BJ (cell line): Measurements from ENCODE around the gene SLC22A14. TPM values are rescaled to one million over a fixed set of nuclear protein-coding genes. Genes with fewer than 3 reads are reported as not detected.

Source experiments
- CTCF ChIA-PET: fragments of 350-600 bp; formaldehyde crosslinking; extraction: SDS; loops from one replicate; lab custom pipeline; 2021; ENCODE audit warnings: antibody characterized with exemption, inconsistent platforms; lab: Yijun Ruan, JAX
- POLR2A ChIA-PET: fragments of 300-600 bp; sonication (Branson Sonifier 250); formaldehyde crosslinking; extraction: SDS; loops from one replicate; lab custom pipeline; 2021; ENCODE audit warnings: antibody characterized with exemption; lab: Charles Lee
- DNase-seq: peaks from one replicate; pipeline ENCODE4 v3.0.0-alpha.2; 2011; ENCODE audit warnings: low read depth
- H3K27me3 ChIP-seq: 2 replicates; pipeline ENCODE4 v1.6.0; 2011; ENCODE audit warnings: low read length; ENCODE audit not compliant: control insufficient read depth, insufficient read depth
- H3K36me3 ChIP-seq: 2 replicates; pipeline ENCODE4 v1.5.1; 2011; ENCODE audit warnings: low read length; ENCODE audit not compliant: control insufficient read depth, insufficient read depth
- H3K4me3 ChIP-seq: 2 replicates; pipeline ENCODE4 v1.5.1; 2011; ENCODE audit warnings: low read depth, mild to moderate bottlenecking, control low read depth, low read length
- polyA plus RNA-seq: library from polyadenylated mRNA; depleted of rRNA; stranded (reverse); fragments of >200 nt; gene quantifications from 2 replicates; pipeline ENCODE4 v1.2.3, GENCODE V29; 2011
- TF ChIP-seq, protein P1 (sequence below): IDR thresholded peaks from 2 replicates; pipeline ENCODE4 v1.5.1; 2011; ENCODE audit warnings: low read depth, mild to moderate bottlenecking, control low read depth, inconsistent platforms, low read length, moderate library complexity; ENCODE audit not compliant: insufficient read depth

The SLC22A14 gene
- polyA plus RNA-seq, 1 experiment, result 0.15 TPM

DNA sequence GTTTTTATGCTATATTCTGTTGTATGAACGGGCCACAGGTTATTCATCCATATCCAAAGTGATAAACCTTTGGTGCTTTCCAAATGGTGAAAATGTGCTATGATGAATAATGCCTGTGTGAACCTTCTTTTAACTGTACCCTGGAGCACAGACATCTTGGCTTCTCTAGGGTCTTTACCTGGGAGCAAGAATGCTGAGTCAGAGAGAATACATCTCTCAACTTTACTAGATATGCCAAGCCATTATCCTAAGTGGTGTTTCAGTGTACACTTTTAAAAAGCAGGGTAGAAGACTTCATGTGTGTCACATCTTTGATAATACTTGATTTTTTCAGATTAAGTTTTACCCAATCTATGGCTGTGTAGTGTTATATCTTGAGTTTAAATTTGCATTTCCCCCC lies 41.0 kb downstream of the SLC22A14 start:
- no peak for DNase-seq
- POLR2A ChIA-PET, result no interaction called here
- H3K36me3 ChIP-seq, result no peaks in the 10 kb centered on the region
- no peaks in the 10 kb centered on the region; the same call in 1 of the 2 replicates for H3K27me3 ChIP-seq
- TF ChIP-seq, protein P1, sequence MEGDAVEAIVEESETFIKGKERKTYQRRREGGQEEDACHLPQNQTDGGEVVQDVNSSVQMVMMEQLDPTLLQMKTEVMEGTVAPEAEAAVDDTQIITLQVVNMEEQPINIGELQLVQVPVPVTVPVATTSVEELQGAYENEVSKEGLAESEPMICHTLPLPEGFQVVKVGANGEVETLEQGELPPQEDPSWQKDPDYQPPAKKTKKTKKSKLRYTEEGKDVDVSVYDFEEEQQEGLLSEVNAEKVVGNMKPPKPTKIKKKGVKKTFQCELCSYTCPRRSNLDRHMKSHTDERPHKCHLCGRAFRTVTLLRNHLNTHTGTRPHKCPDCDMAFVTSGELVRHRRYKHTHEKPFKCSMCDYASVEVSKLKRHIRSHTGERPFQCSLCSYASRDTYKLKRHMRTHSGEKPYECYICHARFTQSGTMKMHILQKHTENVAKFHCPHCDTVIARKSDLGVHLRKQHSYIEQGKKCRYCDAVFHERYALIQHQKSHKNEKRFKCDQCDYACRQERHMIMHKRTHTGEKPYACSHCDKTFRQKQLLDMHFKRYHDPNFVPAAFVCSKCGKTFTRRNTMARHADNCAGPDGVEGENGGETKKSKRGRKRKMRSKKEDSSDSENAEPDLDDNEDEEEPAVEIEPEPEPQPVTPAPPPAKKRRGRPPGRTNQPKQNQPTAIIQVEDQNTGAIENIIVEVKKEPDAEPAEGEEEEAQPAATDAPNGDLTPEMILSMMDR, result no peak
- CTCF ChIA-PET, result no interaction called here
- H3K4me3 ChIP-seq, result no peak overlapping the region

DNA sequence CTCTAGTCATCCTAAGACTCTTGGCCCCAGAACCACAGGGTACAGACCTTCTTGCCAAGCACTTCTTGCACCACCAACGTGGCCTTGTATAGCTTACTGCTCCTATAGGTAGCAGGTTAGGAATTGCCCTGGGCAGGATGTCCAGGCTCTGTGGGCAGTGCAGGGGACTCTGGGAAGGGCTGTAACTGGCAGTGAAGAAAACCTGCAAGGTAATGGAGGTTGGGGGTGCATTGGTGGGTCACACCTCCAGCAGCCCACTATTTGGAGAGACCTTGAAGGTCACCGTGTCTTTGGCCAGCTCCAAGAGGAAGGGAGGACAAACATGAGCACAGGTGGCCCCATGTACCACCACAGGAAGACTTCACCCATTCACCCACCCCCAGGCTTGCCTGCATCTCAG lies 43.2 kb downstream of the SLC22A14 start:
- no peak for DNase-seq
- TF ChIP-seq, protein P1, result no peak
- Histone ChIP-seq H3K27me3 (no peaks in the 10 kb centered on the region; the same call in 1 of the 2 replicates), H3K4me3 (no peak overlapping the region), H3K36me3 (no peaks in the 10 kb centered on the region)
- POLR2A ChIA-PET, result no interaction called here
- CTCF ChIA-PET, result interaction anchor here (1.6 to 2.3 kb wide), 2 partner anchors 21 to 27 kb away, joined by 6 to 8 read pairs; partner anchors contain the start of gene XYLB

DNA sequence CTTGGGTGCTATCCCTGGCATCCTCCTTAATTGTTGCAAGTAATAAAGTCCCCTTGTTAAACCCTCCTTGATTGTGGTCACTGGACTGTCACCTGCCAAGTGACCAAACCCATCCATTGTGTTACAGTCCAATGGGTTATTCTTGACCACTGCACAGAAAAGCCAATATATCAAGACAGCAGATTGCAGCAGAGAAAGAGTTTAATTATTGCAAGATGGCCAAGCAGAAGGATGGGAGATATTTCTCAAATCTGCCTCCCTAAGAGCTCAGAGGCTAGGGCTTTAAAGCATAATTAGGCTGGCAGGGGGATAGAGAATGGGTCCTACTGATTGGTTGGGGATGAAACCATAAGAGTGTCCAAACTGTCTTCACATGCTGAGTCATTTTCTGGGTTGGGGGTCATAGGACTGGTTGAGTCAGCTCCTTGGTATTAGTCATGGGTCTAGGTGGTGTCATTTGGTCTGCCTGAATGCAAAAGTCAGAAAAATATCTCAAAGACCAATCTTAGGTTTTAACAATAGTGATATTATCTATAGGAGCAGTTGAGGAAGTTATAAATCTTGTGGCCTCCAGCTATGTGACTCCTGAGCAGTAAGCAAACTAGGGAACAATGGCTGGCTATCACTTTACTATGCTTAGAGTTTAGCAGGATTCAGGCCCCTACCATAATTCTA lies 45.4 kb downstream of the SLC22A14 start:
- no peak for DNase-seq
- ChIA-PET POLR2A (no interaction called here), CTCF (interaction anchor here (0.8 to 2.3 kb wide), 2 partner anchors 18 to 29 kb away, joined by 3 to 8 read pairs; no protein-coding TSS in a partner anchor)
- Histone ChIP-seq H3K27me3 (no peaks in the 10 kb centered on the region; the same call in 1 of the 2 replicates), H3K36me3 (no peaks in the 10 kb centered on the region), H3K4me3 (no peak overlapping the region)
- TF ChIP-seq, protein P1, result no peak

DNA sequence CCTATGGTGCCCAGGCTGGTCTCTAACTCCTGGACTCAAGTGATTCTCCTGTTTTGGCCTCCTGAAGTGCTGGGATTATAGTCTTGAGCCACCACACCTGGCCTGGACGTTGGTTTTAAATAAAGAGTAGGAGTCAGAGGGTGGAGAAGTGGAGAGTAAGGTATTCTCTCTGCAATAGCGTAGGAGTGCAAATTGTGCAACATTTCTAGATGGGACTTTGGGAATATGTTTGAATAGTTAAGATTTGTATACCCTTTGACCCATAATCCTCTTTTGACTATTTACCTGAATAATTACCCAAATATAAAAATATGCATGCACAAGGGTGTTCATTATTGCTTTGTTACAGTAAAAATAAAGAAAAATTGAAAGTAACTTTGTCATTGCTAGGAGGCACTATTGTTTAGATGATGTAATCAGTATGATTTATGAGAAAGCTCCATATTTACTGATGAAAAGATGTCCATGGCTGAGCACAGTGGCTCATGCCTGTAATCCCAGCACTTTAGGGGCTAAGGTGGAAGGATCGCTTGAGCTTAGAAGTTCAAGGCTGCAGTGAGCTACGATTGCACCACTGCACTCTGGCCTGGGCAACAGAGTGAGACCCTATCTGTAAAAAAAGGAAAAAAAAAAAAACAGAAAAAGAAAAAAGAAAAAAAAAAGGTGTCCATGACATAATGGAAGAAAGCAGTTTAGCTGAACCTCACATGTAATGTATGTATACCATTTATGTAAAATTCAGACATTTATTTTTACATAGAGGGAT lies 49.3 kb downstream of the SLC22A14 start:
- ChIA-PET POLR2A (no interaction called here), CTCF (interaction anchor here (0.6 to 1.2 kb wide), 4 partner anchors 15 to 357 kb away, joined by 3 to 4 read pairs (median 3); partner anchors contain the start of gene XYLB)
- TF ChIP-seq, protein P1, result no peak
- Histone ChIP-seq H3K27me3 (no peaks in the 10 kb centered on the region; the same call in 1 of the 2 replicates), H3K36me3 (no peaks in the 10 kb centered on the region), H3K4me3 (no peak overlapping the region)
- no peak for DNase-seq

DNA sequence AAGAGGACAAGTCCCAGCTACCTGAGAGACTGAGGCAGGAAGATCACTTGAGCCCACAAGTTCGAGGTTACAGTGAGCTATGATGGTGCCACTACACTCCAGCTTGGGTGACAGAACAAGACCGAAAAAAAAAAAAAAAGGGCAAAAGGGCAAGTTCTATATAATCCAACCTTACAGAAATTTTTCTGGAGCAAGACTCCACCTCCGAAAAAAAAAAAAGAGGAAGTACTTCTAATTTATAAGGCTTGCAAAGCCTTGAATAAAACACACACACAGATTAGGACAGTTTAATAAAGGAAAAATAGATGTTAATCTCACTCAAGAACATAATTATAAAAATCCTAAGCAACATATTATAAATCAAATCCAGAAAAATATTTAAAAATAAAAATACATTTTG lies 50.1 kb downstream of the SLC22A14 start:
- no peaks in the 10 kb centered on the region; the same call in 1 of the 2 replicates for H3K27me3 ChIP-seq
- H3K36me3 ChIP-seq, result no peaks in the 10 kb centered on the region
- TF ChIP-seq, protein P1, result no peak
- no peak overlapping the region for H3K4me3 ChIP-seq
- CTCF ChIA-PET, result no interaction called here
- DNase-seq, result no peak
- POLR2A ChIA-PET, result no interaction called here
